IPS-NIHi7 (cell line): ENCODE measurements around the gene CAMSAP3.

Source experiments
- DNase-seq: peaks from one replicate; pipeline ENCODE4 v3.0.0; 2012; ENCODE audit warnings: mixed read lengths; ENCODE audit errors: extremely low spot score

The CAMSAP3 gene

DNA sequence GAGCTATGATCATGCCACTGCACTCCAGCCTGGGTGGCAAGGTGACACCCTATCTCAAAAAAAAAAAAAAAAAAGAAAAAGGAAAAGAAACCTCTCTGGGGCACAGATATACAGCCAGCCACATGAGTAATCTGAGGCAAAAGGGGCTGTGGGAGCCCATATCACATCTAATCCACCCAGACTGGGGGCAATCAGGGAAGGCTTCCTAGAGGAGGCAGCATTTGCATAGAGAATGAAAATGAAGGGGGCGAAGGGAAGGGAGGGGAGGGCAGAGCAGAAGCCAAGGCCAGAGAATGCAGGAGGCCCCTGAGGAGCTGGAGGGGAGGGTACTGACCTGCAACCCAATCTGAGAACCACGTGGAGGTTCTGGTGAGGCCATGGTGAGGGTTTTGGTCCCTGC lies 54.5 kb downstream of the CAMSAP3 start:
- DNase-seq: no peak

DNA sequence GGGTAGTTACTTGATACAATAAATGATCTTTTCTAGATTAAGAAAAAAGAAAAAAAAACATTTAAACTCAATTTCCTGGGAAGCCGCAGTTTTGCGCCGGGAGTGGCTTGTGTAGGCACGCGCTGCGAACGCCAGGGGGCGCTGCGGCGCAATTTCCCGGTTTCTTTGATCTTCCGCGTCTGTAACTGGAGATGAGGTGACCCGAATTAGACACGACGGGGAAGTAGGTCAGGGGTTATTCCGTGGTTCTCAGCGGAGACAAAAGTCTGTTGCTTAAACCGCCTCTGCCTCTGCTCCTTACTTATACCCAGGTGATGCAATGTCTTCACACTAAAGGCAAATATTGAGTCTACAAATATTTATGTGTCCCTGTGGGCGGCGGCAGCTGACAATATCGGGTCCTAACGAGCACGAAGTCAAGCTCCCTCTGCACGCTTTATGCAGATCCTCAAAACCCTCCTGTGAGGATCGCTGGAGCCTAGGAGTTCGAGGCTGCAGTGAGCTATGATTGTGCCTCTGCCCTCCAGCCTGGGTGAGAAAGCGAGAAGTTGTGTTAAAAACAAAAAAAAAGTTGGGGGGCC lies 56.5 kb downstream of the CAMSAP3 start:
- peak; percentile 91 for DNase-seq

DNA sequence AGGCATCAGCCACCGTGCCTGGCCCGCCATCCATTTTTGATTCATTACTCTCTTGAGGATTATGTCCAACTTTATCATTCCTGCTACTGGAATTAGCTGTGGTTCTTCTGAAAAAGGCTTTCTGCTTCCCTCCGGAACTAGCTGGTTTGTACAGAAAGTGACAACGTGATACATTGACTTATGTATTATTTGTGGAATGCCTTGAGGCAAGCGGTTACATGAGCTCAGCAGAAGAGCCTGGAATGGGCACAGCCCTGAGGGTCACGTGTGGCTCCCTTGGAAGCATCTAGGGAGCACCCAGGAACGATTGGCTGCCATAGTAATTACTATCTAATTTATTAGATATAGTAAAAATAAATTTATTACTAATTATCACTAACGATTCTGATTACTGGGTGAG lies 58.7 kb downstream of the CAMSAP3 start:
- DNase-seq: no peak

DNA sequence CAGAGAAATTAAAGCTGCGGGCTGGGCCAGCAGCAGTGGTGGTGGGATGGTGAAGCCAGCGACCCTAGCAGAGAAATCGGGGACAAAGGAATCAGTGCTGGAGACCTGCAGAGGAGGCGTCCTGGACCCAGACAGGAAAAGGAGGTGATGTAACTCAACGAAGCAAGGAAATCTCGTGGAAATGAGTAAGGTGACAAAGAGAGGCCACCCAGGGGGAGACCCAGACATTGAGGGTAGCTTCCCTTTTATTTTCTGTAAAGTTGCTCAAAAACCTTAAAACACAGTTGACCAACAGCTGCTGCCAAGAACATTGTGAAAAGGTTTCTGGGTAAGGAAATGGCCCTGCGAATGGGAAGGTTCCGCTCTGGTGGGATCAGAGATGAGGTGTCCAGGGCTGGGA lies 59.9 kb downstream of the CAMSAP3 start:
- DNase-seq: no peak

DNA sequence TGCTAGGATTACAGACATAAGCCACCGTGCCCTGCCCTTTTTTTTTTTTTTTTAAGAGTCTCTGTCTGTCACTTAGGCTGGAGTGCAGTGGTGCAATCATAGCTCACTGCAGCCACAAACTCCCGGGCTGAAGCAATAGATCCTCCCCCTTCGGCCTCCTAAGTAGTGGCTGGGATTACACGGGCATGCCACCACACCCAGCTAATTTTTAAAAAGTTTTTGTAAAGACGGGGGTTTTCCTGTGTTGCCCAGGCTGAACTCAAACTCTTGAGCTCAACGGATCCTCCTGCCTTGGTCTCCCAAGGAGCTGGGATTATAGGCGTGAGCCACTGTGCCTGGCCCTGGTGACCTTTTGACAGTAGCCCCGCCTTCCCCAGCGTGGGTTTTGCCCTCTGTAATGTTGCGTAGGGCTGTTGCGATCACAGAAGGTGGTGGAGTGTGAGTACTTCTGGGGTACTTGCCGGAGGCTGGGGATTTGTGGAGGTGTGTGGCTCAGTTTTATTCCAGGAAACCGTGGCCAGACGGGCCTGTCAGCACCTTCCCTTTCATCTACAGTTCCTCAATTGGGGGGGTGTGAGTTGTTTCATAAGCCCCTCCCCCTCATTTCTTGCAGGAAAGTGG lies 61.6 kb downstream of the CAMSAP3 start:
- DNase-seq: no peak

DNA sequence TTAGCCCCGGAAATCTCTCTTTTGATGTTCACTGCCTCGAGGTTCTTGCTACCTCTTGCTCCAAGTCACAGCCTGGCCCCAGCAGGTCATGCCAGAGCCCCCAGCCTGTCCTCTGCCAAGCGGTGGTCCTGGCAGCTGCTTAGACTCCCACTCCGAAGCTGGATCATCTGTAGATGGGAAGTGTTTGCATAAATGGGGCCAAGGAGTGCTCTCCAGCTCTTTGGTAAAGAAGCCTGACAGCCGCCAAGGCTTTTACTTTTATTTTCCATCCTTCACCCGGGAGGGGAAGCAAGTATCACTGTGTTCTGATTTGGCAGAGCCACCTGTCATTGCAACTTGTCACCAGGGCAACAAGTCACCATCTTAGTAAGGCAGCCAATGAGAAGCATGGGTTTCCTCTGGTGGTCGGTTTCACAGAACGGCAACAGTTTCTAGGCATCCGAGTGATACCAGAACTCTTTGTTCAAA lies 62.6 kb downstream of the CAMSAP3 start:
- no peak for DNase-seq

DNA sequence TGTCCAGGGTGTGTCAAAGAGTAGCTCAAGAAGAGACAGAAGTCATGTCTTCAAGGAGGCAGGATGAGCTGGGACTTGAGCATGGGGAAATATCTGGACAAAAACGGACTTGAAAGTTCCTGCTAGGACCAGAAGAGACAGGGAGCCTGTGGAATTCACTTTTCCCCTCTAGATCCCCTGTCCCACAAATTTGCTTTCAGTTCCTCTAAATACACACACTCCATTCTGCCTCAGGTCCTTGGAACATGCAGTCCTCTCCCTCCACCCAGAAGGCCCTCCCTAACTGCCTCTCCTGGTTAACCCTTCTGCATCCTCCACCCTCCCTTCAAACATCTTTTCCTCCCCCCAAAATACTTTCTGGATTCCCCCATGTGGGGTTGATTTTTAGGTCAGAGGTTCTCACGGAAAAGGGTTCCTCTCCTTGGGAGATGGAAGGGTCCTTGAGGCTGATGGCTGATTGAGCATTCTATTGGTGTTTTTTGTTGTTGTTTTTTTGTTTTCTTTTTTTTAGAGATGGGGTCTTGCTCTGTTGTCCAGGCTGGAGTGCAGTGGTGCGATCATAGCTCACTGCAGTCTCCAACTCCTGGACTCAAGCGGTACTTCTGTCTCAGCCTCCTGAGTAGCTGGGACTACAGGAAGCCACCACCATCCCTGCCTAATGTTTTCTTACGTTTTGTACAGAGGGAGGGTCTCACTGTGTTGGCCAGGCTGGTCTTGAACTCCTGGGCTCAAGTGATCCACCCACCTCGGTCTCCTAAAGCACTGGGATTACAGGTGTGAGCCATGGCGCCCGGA lies 66.3 kb downstream of the CAMSAP3 start:
- no peak for DNase-seq

DNA sequence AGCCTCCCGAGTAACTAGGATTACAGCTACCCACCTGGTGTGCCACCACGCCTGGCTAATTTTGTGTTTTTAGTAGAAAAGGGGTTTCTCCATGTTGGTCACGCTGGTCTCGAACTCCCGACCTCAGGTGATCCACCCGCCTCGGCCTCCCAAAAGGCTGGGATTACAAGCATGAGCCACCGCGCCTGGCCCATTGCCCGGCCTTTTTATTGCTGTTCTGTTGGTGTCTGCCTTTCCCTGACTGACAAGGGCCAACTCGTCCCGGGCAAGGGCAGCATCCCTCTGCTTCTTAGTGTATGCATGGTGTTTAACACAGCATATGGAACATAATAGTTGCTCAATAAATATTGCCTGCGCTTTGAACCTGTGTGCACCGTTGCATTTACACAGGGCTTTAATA lies 67.0 kb downstream of the CAMSAP3 start:
- no peak for DNase-seq

DNA sequence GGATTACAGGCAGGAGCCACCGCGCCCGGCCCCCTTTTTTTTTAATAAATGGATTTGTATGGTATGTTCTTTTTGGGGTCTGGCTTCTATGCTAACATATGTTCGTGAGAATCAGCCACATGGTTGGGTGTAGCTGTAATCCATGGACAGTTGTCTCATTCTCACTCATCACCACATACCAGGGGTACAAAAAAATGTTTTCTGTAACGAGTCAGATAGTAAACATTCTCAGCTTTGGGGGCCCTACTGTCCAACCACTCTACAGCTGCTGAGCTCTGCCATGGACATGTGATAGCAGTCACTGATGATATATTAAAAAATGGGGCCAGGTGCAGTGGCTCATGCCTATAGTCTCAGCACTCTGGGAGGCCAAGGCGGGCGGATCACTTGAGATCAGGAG lies 68.0 kb downstream of the CAMSAP3 start:
- no peak for DNase-seq

DNA sequence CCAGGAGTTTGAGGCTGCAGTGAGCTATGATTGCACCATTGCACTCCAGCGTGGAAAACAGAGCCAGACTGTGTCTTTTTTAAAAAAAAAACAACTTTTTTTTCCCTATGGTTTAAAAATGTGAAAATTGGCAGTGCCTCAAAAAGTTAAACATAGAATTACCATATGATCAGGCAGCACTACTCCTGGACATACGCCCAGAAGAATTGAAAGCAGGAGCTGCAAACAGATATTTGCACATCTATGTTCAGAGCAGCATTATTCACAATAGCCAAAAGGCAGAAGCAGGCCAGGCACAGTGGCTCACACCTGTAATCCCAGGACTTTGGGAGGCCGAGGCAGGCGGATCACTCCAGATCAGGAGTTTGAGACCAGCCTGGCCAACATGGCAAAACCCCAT lies 69.4 kb downstream of the CAMSAP3 start:
- DNase-seq: no peak
